Measurements from ENCODE around the gene ZDHHC3.

Gene ZDHHC3

GRCh38 chr3:44899683-44900367 lies 76.1 kb downstream of the ZDHHC3 start:
- in situ Hi-C loops (cut with HindIII; ENCODE audit: low sequenced_read_pairs), result no loop called here
- DNase-seq (ENCODE audit: low read depth, low spot score), result no peak
- no peak overlapping the region for H3K4me3 ChIP-seq (ENCODE audit: low read depth, low read length)
- TF ChIP-seq CTCF (IDR thresholded peaks at IDR 0.05; ENCODE audit: low read depth, low read length), result no peak

GRCh38 chr3:44896440-44896839 lies 79.5 kb downstream of the ZDHHC3 start:
- in situ Hi-C loops (cut with HindIII; ENCODE audit: low sequenced_read_pairs), result no loop called here
- H3K4me3 ChIP-seq (ENCODE audit: low read depth, low read length), result no peak overlapping the region
- DNase-seq (ENCODE audit: low read depth, low spot score), result no peak
- no peak for TF ChIP-seq CTCF (IDR thresholded peaks at IDR 0.05; ENCODE audit: low read depth, low read length)

GRCh38 chr3:44894485-44894884 lies 81.5 kb downstream of the ZDHHC3 start:
- DNase-seq (ENCODE audit: low read depth, low spot score), result no peak
- TF ChIP-seq CTCF (IDR thresholded peaks at IDR 0.05; ENCODE audit: low read depth, low read length), result no peak
- in situ Hi-C loops (cut with HindIII; ENCODE audit: low sequenced_read_pairs), result no loop called here

GRCh38 chr3:44893097-44893496 lies 82.9 kb downstream of the ZDHHC3 start:
- H3K4me3 ChIP-seq (ENCODE audit: low read depth, low read length), result no peak overlapping the region
- DNase-seq (ENCODE audit: low read depth, low spot score), result peak; percentile 77
- in situ Hi-C loops (cut with HindIII; ENCODE audit: low sequenced_read_pairs), result no loop called here
- no peak for TF ChIP-seq CTCF (IDR thresholded peaks at IDR 0.05; ENCODE audit: low read depth, low read length)

More at GRCh38 chr3:44894485-44894884, 81.5 kb downstream of the ZDHHC3 start:
- no peak overlapping the region for H3K4me3 ChIP-seq (ENCODE audit: low read depth, low read length)

- no peak overlapping the region for H3K4me3 ChIP-seq (ENCODE audit: low read depth, low read length)
- TF ChIP-seq CTCF (IDR thresholded peaks at IDR 0.05; ENCODE audit: low read depth, low read length), result no peak
- peak; percentile 29 for DNase-seq (ENCODE audit: low read depth, low spot score)
- in situ Hi-C loops (cut with HindIII; ENCODE audit: low sequenced_read_pairs), result no loop called here
Observed at GRCh38 chr3:44892689-44893088, 83.3 kb downstream of the ZDHHC3 start.

GRCh38 chr3:44890852-44891251 lies 85.1 kb downstream of the ZDHHC3 start:
- no peak overlapping the region for H3K4me3 ChIP-seq (ENCODE audit: low read depth, low read length)
- TF ChIP-seq CTCF (IDR thresholded peaks at IDR 0.05; ENCODE audit: low read depth, low read length), result no peak
- in situ Hi-C loops (cut with HindIII; ENCODE audit: low sequenced_read_pairs), result no loop called here
- no peak for DNase-seq (ENCODE audit: low read depth, low spot score)
